Measurements from ENCODE around the gene CSNK2A2.
A peak's percentile ranks its signal among the peaks of the same experiment; 100 is the strongest.

Gene CSNK2A2

GRCh38 chr16:58198803-58199411 lies 1.0 kb upstream of the CSNK2A2 start:
- DNase-seq (ENCODE audit: low read depth) = no peak

GRCh38 chr16:58197314-58198012 lies 443 bp downstream of the CSNK2A2 start:
- DNase-seq (ENCODE audit: low read depth) = no peak

GRCh38 chr16:58196898-58197313 lies 1.0 kb downstream of the CSNK2A2 start:
- DNase-seq (ENCODE audit: low read depth) = peak; percentile 5

- no peak for DNase-seq (ENCODE audit: low read depth)
Measured at GRCh38 chr16:58195771-58196170, 2.1 kb downstream of the CSNK2A2 start.

GRCh38 chr16:58195344-58195743 lies 2.6 kb downstream of the CSNK2A2 start:
- no peak for DNase-seq (ENCODE audit: low read depth)

- DNase-seq (ENCODE audit: low read depth) = no peak
Measured at GRCh38 chr16:58194790-58195189, 3.1 kb downstream of the CSNK2A2 start.

GRCh38 chr16:58187665-58188421 lies 10.1 kb downstream of the CSNK2A2 start:
- no peak for DNase-seq (ENCODE audit: low read depth)

GRCh38 chr16:58187092-58187491 lies 10.8 kb downstream of the CSNK2A2 start:
- DNase-seq (ENCODE audit: low read depth) = no peak

GRCh38 chr16:58186176-58186944 lies 11.5 kb downstream of the CSNK2A2 start:
- DNase-seq (ENCODE audit: low read depth) = no peak

GRCh38 chr16:58177353-58177710 lies 20.6 kb downstream of the CSNK2A2 start:
- DNase-seq (ENCODE audit: low read depth) = no peak

GRCh38 chr16:58176608-58177352 lies 21.1 kb downstream of the CSNK2A2 start:
- DNase-seq (ENCODE audit: low read depth) = no peak

- no peak for DNase-seq (ENCODE audit: low read depth)
Measured at GRCh38 chr16:58170223-58170622, 27.7 kb downstream of the CSNK2A2 start.

GRCh38 chr16:58160855-58161254 lies 37.1 kb downstream of the CSNK2A2 start:
- DNase-seq (ENCODE audit: low read depth) = no peak

GRCh38 chr16:58158725-58159124 lies 39.2 kb downstream of the CSNK2A2 start:
- DNase-seq (ENCODE audit: low read depth) = no peak

GRCh38 chr16:58157951-58158540 lies 39.9 kb downstream of the CSNK2A2 start:
- no peak for DNase-seq (ENCODE audit: low read depth)

GRCh38 chr16:58157239-58157638 lies 40.7 kb downstream of the CSNK2A2 start:
- no peak for DNase-seq (ENCODE audit: low read depth)

- DNase-seq (ENCODE audit: low read depth) = no peak
Measured at GRCh38 chr16:58155839-58156238, 42.1 kb downstream of the CSNK2A2 start.

GRCh38 chr16:58154345-58154744 lies 43.6 kb downstream of the CSNK2A2 start:
- DNase-seq (ENCODE audit: low read depth) = no peak

- no peak for DNase-seq (ENCODE audit: low read depth)
Measured at GRCh38 chr16:58152246-58152868, 45.5 kb downstream of the CSNK2A2 start.

GRCh38 chr16:58148526-58148925 lies 49.4 kb downstream of the CSNK2A2 start:
- no peak for DNase-seq (ENCODE audit: low read depth)

- DNase-seq (ENCODE audit: low read depth) = no peak
Measured at GRCh38 chr16:58148099-58148498, 49.8 kb downstream of the CSNK2A2 start.
